Measurements from ENCODE around the gene SLC25A19. TPM values are rescaled to one million over a fixed set of nuclear protein-coding genes. Genes with fewer than 3 reads are reported as not detected.
A peak's percentile ranks its signal among the peaks of the same experiment; 100 is the strongest.

The SLC25A19 gene
- total and polyA plus RNA-seq, 2 experiments from 2014 or later, result 6.2 to 6.7 TPM

DNA sequence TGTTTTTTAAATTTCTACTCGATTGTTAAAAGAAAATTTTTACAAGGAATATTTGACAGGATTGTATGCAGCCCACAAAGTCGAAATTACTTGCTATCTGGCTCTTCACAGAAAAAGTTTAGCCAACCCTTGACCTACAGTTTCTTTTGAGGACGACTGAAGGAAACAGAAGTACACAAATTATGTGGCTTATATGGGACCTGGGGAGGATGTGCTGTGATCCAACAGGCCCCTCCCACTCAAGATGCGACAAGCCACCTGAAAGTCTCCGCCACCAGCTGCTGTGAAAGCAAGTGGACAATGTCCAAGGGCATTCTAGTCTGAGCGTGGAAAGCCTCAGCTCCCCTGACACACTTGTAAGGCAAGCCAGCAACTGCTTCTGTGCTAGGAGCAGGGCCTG is 42.4 kb upstream of the SLC25A19 start:
- H3K27ac ChIP-seq, result no peak overlapping the region
- H2AFZ ChIP-seq, result no peak overlapping the region
- H3K27me3 ChIP-seq (replicated peaks; ENCODE audit: insufficient read depth), result no peaks in the 10 kb centered on the region
- 0 out of 2 replicates have a peak, but pooled peaks cover 7% of the 10 kb centered on the region for H3F3A ChIP-seq (ENCODE audit: insufficient read depth)
- peaks cover 12% of the 10 kb centered on the region for H4K20me1 ChIP-seq (ENCODE audit: insufficient read depth)
- peaks cover 1% of the 10 kb centered on the region; the same call in 1 of the 2 replicates for H3K4me1 ChIP-seq (ENCODE audit: insufficient read depth)
- no peak overlapping the region for H3K4me2 ChIP-seq (ENCODE audit: unreplicated experiment)
- H3K9me2 ChIP-seq (ENCODE audit: insufficient read depth), result no peaks in the 10 kb centered on the region
- H3K9me3 ChIP-seq (ENCODE audit: low read depth), result no peaks in the 10 kb centered on the region
- in situ Hi-C loops (cut with MboI), result no loop called here
- no peak overlapping the region for H3K4me3 ChIP-seq
- H3K79me2 ChIP-seq (ENCODE audit: insufficient read depth), result peaks cover 97% of the 10 kb centered on the region
- TF ChIP-seq EZH2phosphoT487 (IDR thresholded peaks at IDR 0.05; ENCODE audit: insufficient read depth, low read depth) (no peak), EZH2 (IDR thresholded peaks at IDR 0.05; ENCODE audit: insufficient read depth, poor library complexity, severe bottlenecking) (no peak)
- peaks cover 15% of the 10 kb centered on the region; the same call in 1 of the 2 replicates for H3K36me3 ChIP-seq (ENCODE audit: low read depth)
- 83% methylated on average over 6 of the region's 6 CpGs for WGBS, 2 experiments (ENCODE audit: low coverage in 1 of 2, low lambda C conversion rate in 2 of 2, missing lambda C conversion rate in 2 of 2)
- DNase-seq, result no peak
- H3K9ac ChIP-seq, result no peak overlapping the region

DNA sequence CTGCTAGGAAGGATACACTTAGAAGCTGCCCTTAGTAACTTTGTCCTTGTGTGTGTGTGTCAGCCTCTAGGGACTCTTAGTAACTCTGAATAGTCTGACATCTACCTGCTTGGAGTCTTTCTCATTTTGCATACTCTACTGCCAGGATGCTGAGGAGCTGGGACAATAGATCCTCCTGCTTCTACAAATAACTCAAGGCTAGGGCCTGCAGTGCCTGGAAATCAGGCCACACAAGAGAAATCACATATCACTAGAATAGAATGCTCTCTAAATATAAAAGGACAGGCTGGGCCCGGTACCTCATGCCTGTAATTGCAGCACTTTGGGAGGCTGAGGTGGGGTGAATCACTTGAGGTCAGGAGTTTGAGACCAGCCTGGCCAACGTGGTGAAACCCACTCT is 38.5 kb upstream of the SLC25A19 start:
- Histone ChIP-seq H3K9me2 (ENCODE audit: insufficient read depth) (no peaks in the 10 kb centered on the region), H3K27ac (no peak overlapping the region), H3K27me3 (replicated peaks; ENCODE audit: insufficient read depth) (no peaks in the 10 kb centered on the region), H3K9ac (no peak overlapping the region), H4K20me1 (ENCODE audit: insufficient read depth) (no peaks in the 10 kb centered on the region), H3K9me3 (ENCODE audit: low read depth) (no peaks in the 10 kb centered on the region), H2AFZ (no peak overlapping the region), H3K4me2 (ENCODE audit: unreplicated experiment) (no peak overlapping the region), H3F3A (ENCODE audit: insufficient read depth) (0 out of 2 replicates have a peak, but pooled peaks cover 4% of the 10 kb centered on the region), H3K36me3 (ENCODE audit: low read depth) (peaks cover 15% of the 10 kb centered on the region; the same call in 1 of the 2 replicates), H3K79me2 (ENCODE audit: insufficient read depth) (peaks cover 76% of the 10 kb centered on the region), H3K4me3 (no peak overlapping the region), H3K4me1 (ENCODE audit: insufficient read depth) (peaks cover 13% of the 10 kb centered on the region; the same call in 1 of the 2 replicates)
- in situ Hi-C loops (cut with MboI), result no loop called here
- WGBS, 2 experiments (ENCODE audit: low coverage in 1 of 2, low lambda C conversion rate in 2 of 2, missing lambda C conversion rate in 2 of 2), result 97% methylated on average over 2 of the region's 2 CpGs
- no peak for DNase-seq
- no peak for TF ChIP-seq EZH2phosphoT487 (IDR thresholded peaks at IDR 0.05; ENCODE audit: insufficient read depth, low read depth)
- no peak for TF ChIP-seq EZH2 (IDR thresholded peaks at IDR 0.05; ENCODE audit: insufficient read depth, poor library complexity, severe bottlenecking)

DNA sequence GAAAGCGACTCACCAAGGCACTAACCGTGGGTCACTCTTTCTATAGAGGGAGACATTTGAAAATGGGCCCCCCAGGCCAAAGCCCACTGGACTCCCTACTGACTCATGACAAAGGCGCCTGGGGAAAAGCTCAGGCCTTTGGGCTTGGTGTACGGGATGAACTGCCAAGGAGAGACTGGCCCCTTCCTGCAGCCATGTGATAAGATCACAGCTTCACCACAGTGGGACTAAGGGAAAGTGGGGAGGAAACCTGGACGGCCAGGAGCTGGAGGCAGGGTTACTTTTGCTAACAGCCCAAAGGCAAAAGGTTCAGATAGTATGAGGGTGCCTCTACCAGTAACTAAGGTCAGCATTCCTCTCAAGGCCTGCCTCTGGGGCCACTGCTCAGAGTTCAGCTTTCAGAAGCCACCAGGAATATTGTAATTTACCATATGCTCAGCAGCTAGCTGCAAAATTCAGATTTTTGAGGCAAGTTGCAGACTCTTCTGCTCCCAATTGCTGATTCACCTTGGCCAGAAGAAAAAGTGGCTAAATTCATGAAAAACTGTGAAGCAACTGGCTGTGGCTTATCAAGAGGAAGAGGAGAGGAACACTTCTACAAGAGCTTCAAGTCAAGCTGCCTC is 37.1 kb upstream of the SLC25A19 start:
- Histone ChIP-seq H2AFZ (no peak overlapping the region), H3K79me2 (ENCODE audit: insufficient read depth) (peaks cover 70% of the 10 kb centered on the region), H3K27me3 (replicated peaks; ENCODE audit: insufficient read depth) (no peaks in the 10 kb centered on the region), H3K36me3 (ENCODE audit: low read depth) (peaks cover 14% of the 10 kb centered on the region; the same call in 1 of the 2 replicates), H3K9me2 (ENCODE audit: insufficient read depth) (no peaks in the 10 kb centered on the region), H3K4me2 (ENCODE audit: unreplicated experiment) (no peak overlapping the region), H3K27ac (peak overlapping the region; percentile 33; the same call in 1 of the 2 replicates), H3K4me3 (no peak overlapping the region), H4K20me1 (ENCODE audit: insufficient read depth) (no peaks in the 10 kb centered on the region), H3K9me3 (ENCODE audit: low read depth) (no peaks in the 10 kb centered on the region), H3K9ac (no peak overlapping the region), H3K4me1 (ENCODE audit: insufficient read depth) (peaks cover 13% of the 10 kb centered on the region; the same call in 1 of the 2 replicates), H3F3A (ENCODE audit: insufficient read depth) (0 out of 2 replicates have a peak, but pooled peaks cover 4% of the 10 kb centered on the region)
- in situ Hi-C loops (cut with MboI), result no loop called here
- no peak for TF ChIP-seq EZH2 (IDR thresholded peaks at IDR 0.05; ENCODE audit: insufficient read depth, poor library complexity, severe bottlenecking)
- no peak for TF ChIP-seq EZH2phosphoT487 (IDR thresholded peaks at IDR 0.05; ENCODE audit: insufficient read depth, low read depth)
- peak; percentile 43 for DNase-seq
- 50 to 66% methylated on average over 5 of the region's 5 CpGs for WGBS, 2 experiments (ENCODE audit: low coverage in 1 of 2, low lambda C conversion rate in 2 of 2, missing lambda C conversion rate in 2 of 2)

DNA sequence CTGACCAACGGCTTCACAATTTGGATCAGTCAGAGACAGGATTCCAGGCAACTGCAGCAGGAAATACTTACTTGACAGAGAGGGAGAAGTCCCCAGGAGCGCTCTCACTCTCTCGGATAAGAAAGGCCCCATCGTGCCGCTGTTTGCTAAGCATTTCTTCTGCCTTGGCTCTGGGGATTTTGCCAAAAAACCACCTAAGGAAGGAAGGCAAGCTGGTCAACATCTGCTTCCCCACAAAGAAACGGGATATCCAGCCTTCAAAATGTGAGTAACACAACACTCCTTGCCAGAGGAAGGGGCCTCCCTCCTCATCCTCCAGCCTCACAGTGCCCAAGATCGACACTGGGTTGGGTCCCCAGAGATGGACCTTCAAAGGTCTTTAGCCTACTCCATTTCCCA is 36.6 kb upstream of the SLC25A19 start:
- DNase-seq, result peak; percentile 9
- WGBS, 2 experiments (ENCODE audit: low coverage in 1 of 2, low lambda C conversion rate in 2 of 2, missing lambda C conversion rate in 2 of 2), result 68 to 69% methylated on average over 5 to 7 of the region's 7 CpGs
- Histone ChIP-seq H3K36me3 (ENCODE audit: low read depth) (peaks cover 10% of the 10 kb centered on the region; the same call in 1 of the 2 replicates), H3K4me1 (ENCODE audit: insufficient read depth) (peaks cover 13% of the 10 kb centered on the region; the same call in 1 of the 2 replicates), H3K9ac (no peak overlapping the region), H3K79me2 (ENCODE audit: insufficient read depth) (peaks cover 66% of the 10 kb centered on the region), H3K4me2 (ENCODE audit: unreplicated experiment) (no peak overlapping the region), H4K20me1 (ENCODE audit: insufficient read depth) (no peaks in the 10 kb centered on the region), H3K4me3 (no peak overlapping the region), H3F3A (ENCODE audit: insufficient read depth) (0 out of 2 replicates have a peak, but pooled peaks cover 4% of the 10 kb centered on the region), H3K9me2 (ENCODE audit: insufficient read depth) (no peaks in the 10 kb centered on the region), H3K27ac (peak overlapping the region; percentile 33; the same call in 1 of the 2 replicates), H2AFZ (no peak overlapping the region), H3K9me3 (ENCODE audit: low read depth) (no peaks in the 10 kb centered on the region), H3K27me3 (replicated peaks; ENCODE audit: insufficient read depth) (no peaks in the 10 kb centered on the region)
- in situ Hi-C loops (cut with MboI), result no loop called here
- TF ChIP-seq EZH2 (IDR thresholded peaks at IDR 0.05; ENCODE audit: insufficient read depth, poor library complexity, severe bottlenecking) (no peak), EZH2phosphoT487 (IDR thresholded peaks at IDR 0.05; ENCODE audit: insufficient read depth, low read depth) (no peak)
